ENCODE measurements around the gene DISP3.

The DISP3 gene

DNA sequence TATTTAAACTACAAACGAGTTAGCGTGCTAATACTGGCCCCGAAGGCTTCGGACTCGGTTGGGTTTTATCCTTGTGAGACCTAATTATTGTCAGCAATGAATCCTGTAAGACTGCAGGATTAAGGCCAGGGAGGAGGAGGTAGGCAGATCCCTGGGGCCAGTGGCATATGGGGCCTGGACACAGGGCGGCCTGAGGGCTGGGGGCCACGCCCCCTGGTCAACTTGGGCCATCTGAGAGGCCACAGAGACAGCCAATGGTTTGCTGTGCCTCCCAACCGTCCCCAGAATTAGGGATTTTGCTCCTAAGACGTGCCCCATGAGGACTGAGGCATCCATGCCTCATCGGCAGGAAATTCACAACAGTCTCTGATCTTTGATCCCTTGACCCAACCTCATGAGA is 31.1 kb upstream of the DISP3 start:
- H3K36me3 ChIP-seq (ENCODE audit: insufficient read depth, low read length): no peaks in the 10 kb centered on the region

DNA sequence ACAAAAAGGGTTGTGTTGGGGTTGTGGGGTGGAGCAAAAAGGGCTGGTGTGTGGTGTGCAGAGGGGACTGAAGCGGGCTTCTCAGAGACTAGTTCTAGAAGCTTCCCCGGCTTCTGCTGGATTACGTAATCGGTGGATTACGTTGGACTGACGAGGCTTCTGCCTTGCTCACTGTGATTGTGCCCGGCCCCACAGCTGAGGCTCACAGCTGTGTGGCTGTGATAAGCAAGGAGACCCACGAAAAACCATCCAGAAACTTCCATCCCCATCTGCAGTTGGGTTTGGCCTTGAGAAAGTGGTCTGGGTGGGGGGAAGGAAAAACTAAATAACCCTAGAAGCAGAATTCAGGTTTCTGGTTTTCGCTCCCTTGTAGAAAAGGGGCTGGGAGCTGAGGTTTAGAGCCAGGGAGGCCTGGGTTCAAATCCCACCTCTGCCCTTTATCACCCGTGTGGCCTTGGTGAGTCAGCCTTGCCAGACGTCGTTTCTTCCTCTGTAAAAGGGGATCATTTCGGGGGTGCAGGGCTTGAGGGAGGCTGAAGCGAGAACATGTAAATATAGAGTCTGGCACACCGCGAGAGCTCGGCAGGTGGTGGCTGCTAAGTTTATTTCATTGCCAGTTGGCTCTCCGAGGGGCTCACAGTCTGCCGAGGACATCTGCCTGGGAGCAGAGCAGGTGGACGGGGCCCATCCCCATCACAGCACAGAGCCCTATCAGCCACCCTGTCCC is 30.4 kb upstream of the DISP3 start:
- Histone ChIP-seq H3K36me3 (ENCODE audit: insufficient read depth, low read length) (no peaks in the 10 kb centered on the region), H3K9ac (ENCODE audit: low read depth, low read length) (no peak overlapping the region), H3K9me3 (ENCODE audit: control insufficient read depth, insufficient read depth, low read length) (no peaks in the 10 kb centered on the region), H3K4me1 (ENCODE audit: insufficient read depth, low read length) (no peaks in the 10 kb centered on the region)

More for the DNA sequence above, 31.1 kb upstream of the DISP3 start:
- Histone ChIP-seq H3K4me1 (ENCODE audit: insufficient read depth, low read length) (no peaks in the 10 kb centered on the region), H3K9ac (ENCODE audit: low read depth, low read length) (no peak overlapping the region), H3K9me3 (ENCODE audit: control insufficient read depth, insufficient read depth, low read length) (no peaks in the 10 kb centered on the region)

DNA sequence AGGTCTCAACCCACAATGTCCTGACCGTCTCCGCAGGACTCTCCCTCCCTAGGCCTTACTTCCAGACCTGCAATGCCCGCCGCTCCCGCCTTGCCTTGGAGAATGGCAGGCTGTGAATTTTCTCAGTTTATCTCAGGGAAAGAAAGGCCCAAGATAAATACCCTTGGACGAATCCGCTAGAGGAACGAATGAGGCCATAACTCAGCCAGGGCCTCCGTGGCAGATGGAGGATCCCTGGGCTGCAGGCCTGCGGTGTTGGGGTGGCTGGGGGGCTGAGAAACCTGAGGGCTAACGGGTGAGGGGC is 29.9 kb upstream of the DISP3 start:
- H3K36me3 ChIP-seq (ENCODE audit: insufficient read depth, low read length): no peaks in the 10 kb centered on the region
- H3K9me3 ChIP-seq (ENCODE audit: control insufficient read depth, insufficient read depth, low read length): no peaks in the 10 kb centered on the region
- no peak overlapping the region for H3K9ac ChIP-seq (ENCODE audit: low read depth, low read length)
- H3K4me1 ChIP-seq (ENCODE audit: insufficient read depth, low read length): no peaks in the 10 kb centered on the region

DNA sequence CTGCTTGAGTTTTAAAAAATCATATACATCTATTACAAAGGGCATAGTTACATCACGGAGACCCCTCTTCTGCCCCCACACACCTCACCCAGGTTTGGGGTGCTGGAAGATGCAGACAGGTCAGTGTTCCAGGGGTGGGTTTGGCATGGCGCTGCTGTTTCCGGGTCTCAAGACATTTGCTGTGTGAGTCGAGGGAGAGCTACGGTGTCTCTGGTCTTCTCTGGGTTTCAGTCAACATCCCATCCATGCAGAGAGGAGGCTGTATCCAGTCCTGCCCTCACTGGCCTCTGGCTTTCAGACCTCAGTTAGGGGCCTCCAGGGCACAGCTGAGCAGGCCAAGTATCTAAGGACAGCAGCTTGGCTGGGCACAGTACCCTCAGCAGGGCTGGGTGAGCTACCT is 28.6 kb upstream of the DISP3 start:
- Histone ChIP-seq H3K4me1 (ENCODE audit: insufficient read depth, low read length) (no peaks in the 10 kb centered on the region), H3K9ac (ENCODE audit: low read depth, low read length) (no peak overlapping the region), H3K9me3 (ENCODE audit: control insufficient read depth, insufficient read depth, low read length) (no peaks in the 10 kb centered on the region), H3K36me3 (ENCODE audit: insufficient read depth, low read length) (no peaks in the 10 kb centered on the region)

- Histone ChIP-seq H3K36me3 (ENCODE audit: insufficient read depth, low read length) (no peaks in the 10 kb centered on the region), H3K9me3 (ENCODE audit: control insufficient read depth, insufficient read depth, low read length) (no peaks in the 10 kb centered on the region), H3K9ac (ENCODE audit: low read depth, low read length) (no peak overlapping the region), H3K4me1 (ENCODE audit: insufficient read depth, low read length) (no peaks in the 10 kb centered on the region)
Measured at GRCh38 chr1:11453742-11454491, 25.0 kb upstream of the DISP3 start.

DNA sequence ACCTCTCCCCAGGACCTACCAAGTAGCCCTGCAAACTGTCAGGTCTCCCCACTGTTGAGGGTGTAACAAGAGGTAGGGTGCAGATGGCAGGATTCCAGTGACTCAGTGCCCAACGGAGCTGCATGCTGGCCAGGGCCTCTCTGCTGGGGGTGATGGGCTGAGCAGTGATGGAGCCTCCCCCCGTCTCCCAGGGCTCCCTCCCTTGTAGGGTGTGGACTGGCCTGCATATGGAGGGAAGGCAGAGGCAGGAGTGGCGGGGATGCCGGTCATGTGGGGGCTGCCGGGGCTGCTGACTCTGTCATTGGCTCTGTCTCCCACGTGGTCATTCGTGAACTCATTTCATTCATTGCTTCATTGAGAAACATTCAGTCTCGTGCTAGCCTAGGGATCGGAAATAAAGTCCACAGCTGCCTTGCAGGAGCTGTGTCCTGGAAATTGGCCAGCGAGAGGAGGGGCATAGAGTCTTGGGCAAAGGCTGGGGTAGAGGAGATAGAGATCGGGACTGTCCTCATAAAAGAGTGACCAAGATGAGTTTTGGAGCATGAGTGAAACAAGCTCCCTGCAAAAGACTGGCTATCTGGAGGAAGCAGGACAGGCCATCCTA is 22.9 kb upstream of the DISP3 start:
- Histone ChIP-seq H3K9me3 (ENCODE audit: control insufficient read depth, insufficient read depth, low read length) (no peaks in the 10 kb centered on the region), H3K36me3 (ENCODE audit: insufficient read depth, low read length) (no peaks in the 10 kb centered on the region), H3K9ac (ENCODE audit: low read depth, low read length) (no peak overlapping the region), H3K4me1 (ENCODE audit: insufficient read depth, low read length) (no peaks in the 10 kb centered on the region)

DNA sequence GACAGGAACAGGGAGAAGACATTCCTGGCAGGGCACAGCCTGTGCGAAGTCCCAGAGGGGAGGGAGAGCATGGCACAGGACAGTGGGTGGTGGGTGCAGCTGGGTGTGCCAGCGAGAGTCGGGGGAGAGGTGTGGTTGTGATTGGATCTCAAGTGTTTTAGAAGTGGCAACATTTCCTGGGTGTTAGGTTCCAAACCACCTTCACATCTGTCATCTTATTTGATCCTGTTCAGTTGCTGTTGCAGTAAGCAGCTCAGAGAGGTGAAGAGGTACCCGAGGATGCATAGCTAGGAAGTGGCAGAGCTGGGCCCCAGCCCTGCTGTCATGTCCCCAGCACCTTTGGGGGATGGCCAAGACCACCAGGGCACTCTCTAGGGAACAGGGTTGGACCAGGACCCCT is 22.0 kb upstream of the DISP3 start:
- no peak overlapping the region for H3K9ac ChIP-seq (ENCODE audit: low read depth, low read length)
- no peaks in the 10 kb centered on the region for H3K36me3 ChIP-seq (ENCODE audit: insufficient read depth, low read length)
- no peaks in the 10 kb centered on the region for H3K9me3 ChIP-seq (ENCODE audit: control insufficient read depth, insufficient read depth, low read length)
- H3K4me1 ChIP-seq (ENCODE audit: insufficient read depth, low read length): no peaks in the 10 kb centered on the region

- H3K4me1 ChIP-seq (ENCODE audit: insufficient read depth, low read length): no peaks in the 10 kb centered on the region
- no peaks in the 10 kb centered on the region for H3K36me3 ChIP-seq (ENCODE audit: insufficient read depth, low read length)
- H3K9ac ChIP-seq (ENCODE audit: low read depth, low read length): no peak overlapping the region
- H3K9me3 ChIP-seq (ENCODE audit: control insufficient read depth, insufficient read depth, low read length): no peaks in the 10 kb centered on the region
Measured at GRCh38 chr1:11458811-11459275, 20.1 kb upstream of the DISP3 start.

- no peaks in the 10 kb centered on the region for H3K9me3 ChIP-seq (ENCODE audit: control insufficient read depth, insufficient read depth, low read length)
- no peaks in the 10 kb centered on the region for H3K4me1 ChIP-seq (ENCODE audit: insufficient read depth, low read length)
- H3K36me3 ChIP-seq (ENCODE audit: insufficient read depth, low read length): no peaks in the 10 kb centered on the region
- no peak overlapping the region for H3K9ac ChIP-seq (ENCODE audit: low read depth, low read length)
Measured at GRCh38 chr1:11461531-11462137, 17.3 kb upstream of the DISP3 start.

- H3K36me3 ChIP-seq (ENCODE audit: insufficient read depth, low read length): no peaks in the 10 kb centered on the region
- no peaks in the 10 kb centered on the region for H3K9me3 ChIP-seq (ENCODE audit: control insufficient read depth, insufficient read depth, low read length)
- H3K4me1 ChIP-seq (ENCODE audit: insufficient read depth, low read length): no peaks in the 10 kb centered on the region
- no peak overlapping the region for H3K9ac ChIP-seq (ENCODE audit: low read depth, low read length)
Measured at GRCh38 chr1:11462224-11462923, 16.6 kb upstream of the DISP3 start.

- Histone ChIP-seq H3K36me3 (ENCODE audit: insufficient read depth, low read length) (no peaks in the 10 kb centered on the region), H3K9ac (ENCODE audit: low read depth, low read length) (no peak overlapping the region), H3K4me1 (ENCODE audit: insufficient read depth, low read length) (no peaks in the 10 kb centered on the region), H3K9me3 (ENCODE audit: control insufficient read depth, insufficient read depth, low read length) (no peaks in the 10 kb centered on the region)
Measured at GRCh38 chr1:11463177-11463576, 15.8 kb upstream of the DISP3 start.

GRCh38 chr1:11465307-11465706 is 13.6 kb upstream of the DISP3 start:
- H3K9ac ChIP-seq (ENCODE audit: low read depth, low read length): no peak overlapping the region
- H3K36me3 ChIP-seq (ENCODE audit: insufficient read depth, low read length): no peaks in the 10 kb centered on the region
- no peaks in the 10 kb centered on the region for H3K4me1 ChIP-seq (ENCODE audit: insufficient read depth, low read length)
- no peaks in the 10 kb centered on the region for H3K9me3 ChIP-seq (ENCODE audit: control insufficient read depth, insufficient read depth, low read length)

GRCh38 chr1:11466416-11466815 is 12.5 kb upstream of the DISP3 start:
- Histone ChIP-seq H3K4me1 (ENCODE audit: insufficient read depth, low read length) (no peaks in the 10 kb centered on the region), H3K9ac (ENCODE audit: low read depth, low read length) (no peak overlapping the region), H3K9me3 (ENCODE audit: control insufficient read depth, insufficient read depth, low read length) (no peaks in the 10 kb centered on the region), H3K36me3 (ENCODE audit: insufficient read depth, low read length) (no peaks in the 10 kb centered on the region)

DNA sequence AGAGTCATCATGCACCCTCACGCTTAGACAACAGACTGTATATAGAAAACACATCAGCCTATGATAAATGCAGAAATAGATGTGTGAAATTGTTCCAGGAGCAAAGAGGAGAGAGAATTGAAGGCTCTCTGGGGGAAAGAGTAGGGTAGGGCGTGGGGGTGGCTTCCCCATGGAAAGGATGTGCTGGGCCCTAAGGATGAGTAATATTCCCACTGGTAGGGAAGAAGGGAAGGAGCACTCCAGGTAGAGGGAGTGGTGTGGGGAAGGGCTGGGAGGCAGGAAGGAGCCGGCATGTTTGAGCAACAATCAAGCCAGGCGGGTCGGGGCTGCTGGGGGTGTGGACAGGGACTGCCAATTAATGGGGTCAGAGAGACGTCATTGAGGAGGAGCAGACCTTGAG is 10.1 kb upstream of the DISP3 start:
- H3K36me3 ChIP-seq (ENCODE audit: insufficient read depth, low read length): no peaks in the 10 kb centered on the region
- H3K9me3 ChIP-seq (ENCODE audit: control insufficient read depth, insufficient read depth, low read length): no peaks in the 10 kb centered on the region
- H3K9ac ChIP-seq (ENCODE audit: low read depth, low read length): no peak overlapping the region
- H3K4me1 ChIP-seq (ENCODE audit: insufficient read depth, low read length): no peaks in the 10 kb centered on the region

Data from ES-I3 (cell line).